K562 (cell line): ENCODE results near the gene CDH2. TPM values are rescaled to one million over a fixed set of nuclear protein-coding genes. Genes with fewer than 3 reads are reported as not detected.

Source experiments
- ATAC-seq: fragments of 200-7000 bp; cut with Tn5 transposase; 3 replicates; pipeline ENCODE4 v1.9.1; 2020; ENCODE audit warnings: moderate library complexity
- BruUV-seq: library from RNA; stranded (reverse); fragments of 400-500 nt; replicated peaks from 2 replicates; lab custom pipeline; 2021; lab: Mats Ljungman, UMichigan
- CTCF ChIA-PET: fragments of 300-600 bp; formaldehyde crosslinking; extraction: SDS; loops from one replicate; lab custom pipeline; 2021; ENCODE audit warnings: low intra/inter-chr PET ratio; lab: Yijun Ruan, JAX
- POLR2A ChIA-PET: fragments of 300-600, 350-650 bp; sonication (Branson Sonifier 250); formaldehyde crosslinking; extraction: SDS; loops from one replicate; lab custom pipeline; 2021; ENCODE audit warnings: antibody characterized with exemption, inconsistent platforms; lab: Yijun Ruan, JAX
- DNase-seq, 4 experiments: peaks; one replicate each; pipeline versions ENCODE4 v3.0.0 to v3.0.0-alpha.2; 2011 to 2018; ENCODE audit warnings: low spot score in 3 of 4, mixed read lengths in 3 of 4; ENCODE audit errors: extremely low read depth in 1 of 4
- FAIRE-seq: peaks from 2 replicates; lab custom pipeline; 2011; peaks lifted over from hg19 to GRCh38; lab: Jason Lieb, UNC
- H2AFZ ChIP-seq: 2 replicates; pipeline ENCODE4 v1.6.0; 2011; ENCODE audit warnings: low read depth, low read length, control low read depth, inconsistent platforms
- H3K27ac ChIP-seq: fragments of 200-600 bp; 3 replicates; pipeline ENCODE4 v1.8.0; 2011; ENCODE audit warnings: low read depth, mild to moderate bottlenecking, control low read depth, inconsistent platforms, low read length, moderate library complexity, mixed read lengths; ENCODE audit errors: extremely low read depth
- H3K27me3 ChIP-seq, 2 experiments: fragments of 300-600 bp in 1 of 2; 2 replicates in 1 of 2; 3 replicates in 1 of 2; pipeline versions ENCODE4 v1.6.0 to v1.8.0; 2011; ENCODE audit warnings: inconsistent platforms in 2 of 2, low read length in 2 of 2, mild to moderate bottlenecking in 1 of 2, mixed read lengths in 1 of 2, moderate library complexity in 1 of 2; ENCODE audit not compliant: control insufficient read depth in 2 of 2, insufficient read depth in 2 of 2
- H3K36me3 ChIP-seq: fragments of 300-600 bp; 3 replicates; pipeline ENCODE4 v1.8.0; 2011; ENCODE audit warnings: mild to moderate bottlenecking, low read length, inconsistent platforms; ENCODE audit not compliant: control insufficient read depth, insufficient read depth
- H3K4me1 ChIP-seq, 2 experiments: fragments of 200-600 bp in 1 of 2; replicated peaks in 1 of 2; 2 replicates in 1 of 2; 3 replicates in 1 of 2; pipeline versions ENCODE4 v1.5.1 to v1.8.0; 2011; ENCODE audit warnings: inconsistent platforms in 2 of 2, low read length in 2 of 2, mild to moderate bottlenecking in 1 of 2, mixed read lengths in 1 of 2, moderate library complexity in 1 of 2; ENCODE audit not compliant: control insufficient read depth in 2 of 2, insufficient read depth in 2 of 2
- H3K4me2 ChIP-seq: 2 replicates; pipeline ENCODE4 v1.6.1; 2011; ENCODE audit warnings: low read length, control low read depth, inconsistent platforms, mixed read lengths; ENCODE audit not compliant: insufficient read depth
- H3K4me3 ChIP-seq: fragments of 200-600 bp; sonication (generic), shearing (Covaris generic); 2 replicates; pipeline ENCODE4 v1.5.1; 2016; ENCODE audit warnings: control low read depth, inconsistent platforms
- H3K79me2 ChIP-seq: fragments of 200-600 bp; 3 replicates; pipeline ENCODE4 v1.8.0; 2011; ENCODE audit warnings: low read length, inconsistent platforms; ENCODE audit not compliant: control insufficient read depth, insufficient read depth
- H3K9ac ChIP-seq, 2 experiments: 2 replicates each; pipeline versions ENCODE4 v1.6.0 to v1.6.1; 2011; ENCODE audit warnings: low read depth in 2 of 2, low read length in 2 of 2, control low read depth in 1 of 2, inconsistent platforms in 1 of 2, mild to moderate bottlenecking in 1 of 2, mixed read lengths in 1 of 2; ENCODE audit not compliant: insufficient read depth in 1 of 2
- H3K9me1 ChIP-seq: one replicate; pipeline ENCODE4 v1.6.0; 2011; ENCODE audit warnings: inconsistent platforms, mild to moderate bottlenecking, low read length, moderate library complexity; ENCODE audit not compliant: control insufficient read depth, insufficient read depth
- H3K9me3 ChIP-seq: replicated peaks from 2 replicates; pipeline ENCODE4 v1.5.1; 2011; ENCODE audit warnings: low read depth, low read length, inconsistent platforms; ENCODE audit not compliant: control insufficient read depth, insufficient read depth
- H4K20me1 ChIP-seq: replicated peaks from 2 replicates; pipeline ENCODE4 v1.6.1; 2011; ENCODE audit warnings: low read length, inconsistent platforms, mixed read lengths; ENCODE audit not compliant: control insufficient read depth, insufficient read depth
- BHLHE40 ChIP-seq: IDR thresholded peaks from 2 replicates; pipeline ENCODE4 v1.6.1; 2011; ENCODE audit warnings: low read length, improper control_type of control experiment
- ELF4 ChIP-seq: fragments of 450-650 bp; formaldehyde crosslinking; IDR thresholded peaks from 2 replicates; pipeline ENCODE4 v1.4.0; 2022; ENCODE audit warnings: missing genetic modification characterization
- FOXA3 ChIP-seq, 2 experiments: fragments of 450-650 bp in 1 of 2; sonication (generic) in 1 of 2; formaldehyde crosslinking; IDR thresholded peaks in 1 of 2; conservative IDR thresholded peaks in 1 of 2; 2 replicates each; pipeline versions ENCODE4 v1.4.0 to v1.8.0; 2020 to 2022; ENCODE audit warnings: mild to moderate bottlenecking in 2 of 2, missing genetic modification reagents in 1 of 2
- MIER1 ChIP-seq: fragments of 450-650 bp; IDR thresholded peaks from 2 replicates; pipeline ENCODE4 v1.6.1; 2016; ENCODE audit warnings: antibody characterized with exemption, mild to moderate bottlenecking, low read depth
- NFATC3 ChIP-seq: fragments of 450-650 bp; IDR thresholded peaks from 2 replicates; pipeline ENCODE4 v1.6.1; 2017; ENCODE audit warnings: mild to moderate bottlenecking
- SRSF7 ChIP-seq: fragments of 200-400 bp; formaldehyde crosslinking; optimal IDR thresholded peaks from 2 replicates; pipeline ENCODE3; 2017; ENCODE audit warnings: mild to moderate bottlenecking, low read depth, low read length
- TBP ChIP-seq: optimal IDR thresholded peaks from 2 replicates; pipeline ENCODE3; 2011; ENCODE audit warnings: low read depth, low read length, improper control_type of control experiment
- ZNF311 ChIP-seq: fragments of 250-450 bp; sonication (Bioruptor Pico); IDR thresholded peaks from 2 replicates; pipeline ENCODE4 v1.4.0; 2020; ENCODE audit warnings: mild to moderate bottlenecking, moderate library complexity
- ZNF584 ChIP-seq: fragments of 200-800 bp; sonication (Bioruptor generic); IDR thresholded peaks from 2 replicates; pipeline ENCODE4 v1.6.1; 2016; ENCODE audit warnings: low read depth, mild to moderate bottlenecking, missing genetic modification characterization, missing compliant biosample characterization
- ZNF644 ChIP-seq: fragments of 200-800 bp; sonication (Bioruptor generic); IDR thresholded peaks from 2 replicates; pipeline ENCODE4 v1.6.1; 2016; ENCODE audit warnings: low read depth, missing genetic modification characterization, missing compliant biosample characterization
- WGBS: fragments of 100-300 bp; shearing (Covaris generic); methylation state at CpG from one replicate; pipeline ENCODE4 v1.1.6; 2016; ENCODE audit warnings: low coverage, mixed read lengths; ENCODE audit not compliant: insufficient coverage; ENCODE audit errors: missing lambda C conversion rate; 5-methylcytosine and 5-hydroxymethylcytosine counted together
- in situ Hi-C: fragments of 300-500 bp; cut with MboI; formaldehyde crosslinking; loops from 4 replicates; pipeline ENCODE4 v1.15.0; 2018; ENCODE audit warnings: inconsistent platforms, mixed read lengths
- intact Hi-C: fragments of 100-400 bp; cut with micrococcal nuclease; formaldehyde crosslinking; loops from 2 replicates; pipeline ENCODE4 v1.14.2; 2022
- polyA plus RNA-seq, 8 experiments: library from polyadenylated mRNA; depleted of rRNA in 4 of 8; stranded (reverse) in 5 of 8; unstranded in 3 of 8; fragments of >200 nt; fragmentation: Nextera tagmentation in 2 of 8; fragmentation: Illumina TruSeq in 1 of 8; extraction: Ambion mirVana in 2 of 8; extraction: Trizol in 1 of 8; gene quantifications; 2 replicates each; pipeline versions ENCODE4 v1.2.1 to v1.2.3, GENCODE V29; 2011 to 2014; ENCODE audit warnings: inconsistent platforms in 1 of 8, missing spikeins in 1 of 8
- total RNA-seq, 7 experiments: library from RNA; depleted of rRNA in 6 of 7; stranded (reverse); fragments of >200 nt in 6 of 7; fragmentation: Illumina TruSeq in 2 of 7; extraction: Trizol in 2 of 7; gene quantifications; 2 replicates each; pipeline versions ENCODE4 v1.2.1 to v1.2.3, GENCODE V29; 2011 to 2021; ENCODE audit warnings: low replicate concordance in 1 of 7
- TF ChIP-seq, protein P1 (sequence below): fragments of 200-400 bp; formaldehyde crosslinking; IDR thresholded peaks from 2 replicates; pipeline ENCODE4 v1.6.1; 2017; ENCODE audit warnings: mild to moderate bottlenecking, low read depth, low read length, moderate library complexity
- TF ChIP-seq, protein P2 (sequence below): fragments of 450-650 bp; formaldehyde crosslinking; conservative IDR thresholded peaks from 2 replicates; pipeline ENCODE4 v1.4.0; 2022; ENCODE audit warnings: mild to moderate bottlenecking, missing genetic modification characterization

CDH2 gene
- total and polyA plus RNA-seq, 9 of the 15 experiments (the other 6 are each of a cell fraction or from before 2014, with no cell fraction given), result 0.04 TPM; not detected in 8

GRCh38 chr18:28078849-28079248 lies 98.1 kb downstream of the CDH2 start:
- in situ Hi-C loops (no loop called here), intact Hi-C loops (no loop called here)
- CTCF ChIA-PET, result no interaction called here
- WGBS, result 0% methylated on average over 2 of the region's 2 CpGs
- no peak overlapping the region for H2AFZ ChIP-seq
- H3K4me2 ChIP-seq, result no peak overlapping the region
- H3K4me3 ChIP-seq, result no peak overlapping the region
- no peaks in the 10 kb centered on the region for H3K4me1 ChIP-seq
- no TSS peak for BruUV-seq
- no peak for ATAC-seq
- no peak for TF ChIP-seq ELF4
- no peak for TF ChIP-seq BHLHE40
- TF ChIP-seq MIER1, result no peak
- TF ChIP-seq, protein P1, sequence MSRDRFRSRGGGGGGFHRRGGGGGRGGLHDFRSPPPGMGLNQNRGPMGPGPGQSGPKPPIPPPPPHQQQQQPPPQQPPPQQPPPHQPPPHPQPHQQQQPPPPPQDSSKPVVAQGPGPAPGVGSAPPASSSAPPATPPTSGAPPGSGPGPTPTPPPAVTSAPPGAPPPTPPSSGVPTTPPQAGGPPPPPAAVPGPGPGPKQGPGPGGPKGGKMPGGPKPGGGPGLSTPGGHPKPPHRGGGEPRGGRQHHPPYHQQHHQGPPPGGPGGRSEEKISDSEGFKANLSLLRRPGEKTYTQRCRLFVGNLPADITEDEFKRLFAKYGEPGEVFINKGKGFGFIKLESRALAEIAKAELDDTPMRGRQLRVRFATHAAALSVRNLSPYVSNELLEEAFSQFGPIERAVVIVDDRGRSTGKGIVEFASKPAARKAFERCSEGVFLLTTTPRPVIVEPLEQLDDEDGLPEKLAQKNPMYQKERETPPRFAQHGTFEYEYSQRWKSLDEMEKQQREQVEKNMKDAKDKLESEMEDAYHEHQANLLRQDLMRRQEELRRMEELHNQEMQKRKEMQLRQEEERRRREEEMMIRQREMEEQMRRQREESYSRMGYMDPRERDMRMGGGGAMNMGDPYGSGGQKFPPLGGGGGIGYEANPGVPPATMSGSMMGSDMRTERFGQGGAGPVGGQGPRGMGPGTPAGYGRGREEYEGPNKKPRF, result no peak
- no peak for TF ChIP-seq NFATC3
- TF ChIP-seq FOXA3 (CRISPR knock-in tag; conservative IDR thresholded peaks at IDR 0.05 in 1 of 2, IDR thresholded peaks at IDR 0.05 in 1 of 2), result no peak
- TF ChIP-seq, protein P2, sequence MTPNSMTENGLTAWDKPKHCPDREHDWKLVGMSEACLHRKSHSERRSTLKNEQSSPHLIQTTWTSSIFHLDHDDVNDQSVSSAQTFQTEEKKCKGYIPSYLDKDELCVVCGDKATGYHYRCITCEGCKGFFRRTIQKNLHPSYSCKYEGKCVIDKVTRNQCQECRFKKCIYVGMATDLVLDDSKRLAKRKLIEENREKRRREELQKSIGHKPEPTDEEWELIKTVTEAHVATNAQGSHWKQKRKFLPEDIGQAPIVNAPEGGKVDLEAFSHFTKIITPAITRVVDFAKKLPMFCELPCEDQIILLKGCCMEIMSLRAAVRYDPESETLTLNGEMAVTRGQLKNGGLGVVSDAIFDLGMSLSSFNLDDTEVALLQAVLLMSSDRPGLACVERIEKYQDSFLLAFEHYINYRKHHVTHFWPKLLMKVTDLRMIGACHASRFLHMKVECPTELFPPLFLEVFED, result no peak
- TF ChIP-seq ZNF584, result no peak
- no peak for TF ChIP-seq ZNF311 (CRISPR knock-in tag)
- TF ChIP-seq SRSF7, result no peak
- TF ChIP-seq ZNF644 (tag), result no peak
- no peak for TF ChIP-seq TBP
- no peak overlapping the region for H3K27ac ChIP-seq
- POLR2A ChIA-PET, result no interaction called here
- no peak for FAIRE-seq
- H3K79me2 ChIP-seq, result no peaks in the 10 kb centered on the region
- H3K9me1 ChIP-seq, result no peaks in the 10 kb centered on the region
- H3K9ac ChIP-seq, result no peak overlapping the region
- no peak for DNase-seq
- no peaks in the 10 kb centered on the region for H3K9me3 ChIP-seq
- H4K20me1 ChIP-seq, result no peaks in the 10 kb centered on the region
- H3K36me3 ChIP-seq, result no peaks in the 10 kb centered on the region
- H3K27me3 ChIP-seq, result no peaks in the 10 kb centered on the region
